CD4-positive, alpha-beta T cell treated with Interleukin-6 for 4 hours (primary cell): Measurements from ENCODE around the gene CAPN14.

Experiments
- DNase-seq: peaks from one replicate; pipeline ENCODE4 v3.0.0-alpha.2; 2020; ENCODE audit warnings: mixed read lengths

The CAPN14 gene

DNA sequence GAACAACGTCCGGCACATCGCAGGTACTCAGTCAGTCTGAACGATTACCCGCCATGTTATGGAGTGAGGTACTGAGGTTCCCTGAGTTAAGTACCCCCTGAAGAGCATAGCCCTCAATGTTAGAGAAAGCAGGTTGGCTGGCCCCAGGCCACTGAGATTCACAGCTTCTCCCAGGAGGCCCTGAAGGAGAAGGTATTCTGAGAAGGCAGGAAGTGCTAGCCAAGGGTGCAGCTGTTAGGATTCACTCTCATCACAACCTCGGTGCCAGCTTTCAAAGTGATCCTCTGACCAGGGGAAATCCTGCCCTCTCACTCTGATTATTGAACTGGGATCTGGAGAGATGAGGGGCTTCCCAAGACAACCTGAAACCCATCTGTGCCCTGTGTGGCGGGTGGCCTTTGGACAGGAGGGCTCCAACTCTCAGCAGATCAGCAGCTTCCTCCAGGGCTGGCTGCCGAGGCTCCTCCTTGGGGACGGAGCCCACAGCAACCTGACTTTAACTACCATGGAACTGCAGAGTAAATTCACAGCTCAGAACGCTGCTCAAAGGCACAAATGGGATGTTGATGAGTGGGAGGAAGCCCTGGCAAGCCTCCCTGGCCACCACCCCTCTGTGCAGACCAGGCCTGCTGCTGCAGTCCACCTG is 24.4 kb upstream of the CAPN14 start:
- no peak for DNase-seq

GRCh38 chr2:31240381-31241365 is 23.4 kb upstream of the CAPN14 start:
- no peak for DNase-seq

- no peak for DNase-seq
Measured at GRCh38 chr2:31239593-31240177, 22.4 kb upstream of the CAPN14 start.

GRCh38 chr2:31238906-31239592 is 21.7 kb upstream of the CAPN14 start:
- DNase-seq: no peak

DNA sequence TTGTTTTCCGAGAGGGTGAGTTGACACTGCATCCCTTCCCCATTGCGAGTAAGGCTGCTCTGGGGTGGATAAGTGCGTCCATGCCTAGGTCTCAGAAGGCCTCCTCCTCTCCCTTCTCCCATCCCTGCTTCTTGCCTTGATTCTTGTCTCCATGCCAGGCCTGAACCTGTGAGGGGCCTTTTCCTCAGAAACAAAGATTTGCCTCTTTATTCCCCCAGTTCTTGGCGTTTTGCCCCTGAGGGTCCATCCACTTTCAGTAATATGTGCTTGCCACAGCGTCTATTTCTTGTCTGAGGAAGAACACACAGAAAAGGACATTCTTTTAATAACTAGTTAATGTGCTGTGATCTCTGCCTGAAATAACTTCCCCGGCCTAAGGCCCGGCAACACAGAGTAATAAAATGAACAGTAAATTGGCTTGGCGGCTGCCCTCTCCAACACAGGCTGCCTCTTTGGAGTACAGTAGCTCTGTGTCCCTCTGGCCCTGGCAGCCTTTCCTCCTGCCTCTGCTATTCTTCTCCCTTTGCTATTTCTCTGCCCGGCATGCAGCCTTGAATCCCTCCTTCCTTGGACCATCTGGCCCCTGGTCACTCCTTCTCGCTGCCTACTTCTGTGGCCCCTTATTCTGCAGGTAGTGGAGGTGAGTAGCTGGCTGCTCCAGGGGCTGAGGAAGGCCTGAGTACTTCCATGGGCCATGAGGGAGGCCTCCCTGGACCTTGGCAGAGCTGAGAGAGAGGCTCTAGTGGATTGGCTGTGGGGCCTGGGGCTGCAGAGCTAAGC is 21.0 kb upstream of the CAPN14 start:
- DNase-seq: no peak

- no peak for DNase-seq
Measured at GRCh38 chr2:31237348-31238017, 20.2 kb upstream of the CAPN14 start.

DNA sequence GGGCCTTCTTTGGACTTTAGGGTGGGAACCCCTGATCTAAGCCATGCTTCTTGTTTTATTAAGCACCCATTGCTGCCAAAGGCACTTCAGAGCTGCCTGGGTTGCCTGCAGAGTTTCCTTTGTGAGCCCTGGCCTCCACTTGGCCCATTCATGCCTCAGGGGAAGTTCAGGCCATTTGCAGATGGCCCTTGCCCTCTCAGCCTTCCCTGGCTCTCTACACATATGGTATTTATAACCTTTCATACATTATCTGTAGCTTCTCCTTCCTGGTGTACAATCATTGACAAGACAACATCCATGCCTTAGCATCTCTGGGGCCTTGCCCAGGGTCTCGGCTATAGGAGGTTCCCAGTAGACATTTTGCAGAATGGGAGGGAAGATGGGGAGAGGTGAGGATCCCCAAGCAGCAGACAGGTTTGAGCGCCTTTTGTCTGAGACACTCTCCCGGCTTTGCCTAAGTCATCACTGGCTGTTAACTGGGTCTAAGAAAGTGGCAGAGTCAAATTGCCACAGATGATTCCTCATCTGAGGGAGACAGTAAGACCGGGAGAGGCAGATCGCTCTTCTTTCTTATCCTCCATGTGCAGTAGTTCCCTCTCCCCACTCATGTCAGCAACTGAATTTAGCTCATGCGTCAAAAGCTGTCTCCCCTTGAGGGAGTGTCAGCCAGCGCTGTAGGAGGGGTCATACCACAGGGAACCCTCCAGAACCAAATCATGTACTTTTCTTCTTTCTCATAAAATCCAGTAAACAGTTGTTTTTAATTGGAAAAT is 19.3 kb upstream of the CAPN14 start:
- no peak for DNase-seq

DNA sequence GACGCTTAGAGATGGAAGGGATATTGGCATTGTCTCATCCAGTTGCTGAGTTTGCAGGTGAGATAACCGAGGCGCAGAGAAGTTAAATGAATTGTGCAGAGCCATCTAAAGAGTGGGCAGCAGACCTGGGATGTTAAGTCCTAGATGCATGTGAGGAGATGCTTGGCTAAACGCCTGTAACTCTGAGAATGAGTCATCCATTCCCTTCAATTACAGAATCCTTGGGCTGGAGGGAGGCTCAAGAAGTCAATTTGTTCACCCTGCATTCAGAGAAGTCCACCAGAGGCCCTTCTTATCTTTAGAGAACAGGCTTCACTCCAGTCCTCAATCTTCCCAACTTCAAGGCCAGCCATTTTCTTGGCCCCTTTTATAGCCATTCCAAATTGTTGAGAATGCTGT is 18.2 kb upstream of the CAPN14 start:
- no peak for DNase-seq

GRCh38 chr2:31234683-31235503 is 17.6 kb upstream of the CAPN14 start:
- no peak for DNase-seq

DNA sequence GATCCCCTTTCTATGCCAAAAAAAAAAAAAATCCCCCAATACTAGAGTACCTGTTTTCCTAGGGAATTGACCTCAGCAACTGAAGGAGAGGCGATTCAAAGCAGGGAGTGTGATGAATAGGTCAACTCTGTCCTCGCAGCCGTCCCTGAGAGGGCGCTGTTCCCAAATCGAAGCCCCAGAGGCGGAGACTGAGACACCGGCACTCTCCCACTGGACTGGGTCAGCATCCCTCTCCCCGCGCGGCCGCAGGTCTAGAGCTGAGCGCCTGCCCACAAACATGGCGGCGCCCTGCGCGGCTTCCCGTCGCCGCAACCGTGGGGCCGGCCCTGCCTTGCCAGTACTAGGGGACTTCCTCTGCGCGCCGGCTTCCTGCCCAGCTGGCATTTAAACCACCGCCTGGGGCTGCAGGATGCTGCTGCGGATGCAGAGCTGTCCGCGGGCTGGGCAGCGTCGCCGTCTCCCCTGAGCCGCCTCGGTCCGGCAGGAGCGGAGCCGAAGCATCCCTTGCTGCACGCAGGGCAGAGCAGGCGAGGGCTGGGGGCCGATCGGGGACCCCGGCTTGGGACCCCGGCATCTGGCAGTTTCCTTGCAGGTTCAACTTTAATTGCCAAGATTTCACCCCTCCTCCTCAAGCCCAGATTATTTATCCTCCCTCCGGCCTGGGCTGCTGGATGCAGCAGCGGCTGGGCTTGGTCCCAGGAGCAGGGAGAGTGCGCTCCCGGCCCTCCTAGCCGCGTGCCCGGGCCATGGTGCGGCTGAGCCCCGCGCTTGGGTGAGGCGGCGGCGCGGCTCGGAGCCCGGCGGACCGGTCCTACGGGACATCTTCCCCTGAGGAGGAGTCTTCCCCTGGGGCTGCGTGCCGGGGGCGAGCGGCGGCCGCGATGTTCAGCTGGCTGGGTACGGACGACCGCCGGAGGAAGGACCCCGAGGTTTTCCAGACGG is 16.7 kb upstream of the CAPN14 start, which contains the start of gene EHD3:
Gene EHD3 (plus strand): TSS at position 412 of the 942 bp plus-strand sequence. CDS start 470 bp downstream, at position 882.
- DNase-seq: peak; percentile 84

- DNase-seq: no peak
Measured at GRCh38 chr2:31233231-31233630, 15.9 kb upstream of the CAPN14 start.

DNA sequence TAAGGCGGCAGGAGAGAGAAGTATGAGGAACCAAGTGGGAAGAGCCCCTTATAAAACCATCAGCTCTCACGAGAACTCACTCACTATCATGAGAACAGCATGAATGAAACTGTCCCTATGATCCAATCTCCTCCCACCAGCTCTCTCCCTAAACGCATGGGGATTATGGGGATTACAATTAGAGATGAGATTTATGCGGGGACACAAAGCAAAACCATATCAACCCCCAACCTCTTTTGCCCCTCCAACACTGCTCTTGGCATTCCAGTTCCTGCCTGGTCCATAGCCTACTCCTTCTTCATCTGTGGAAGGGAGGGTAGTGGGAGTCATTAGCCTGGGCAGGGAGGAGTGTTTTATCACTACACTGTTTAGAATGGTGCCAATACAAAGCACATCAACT is 15.3 kb upstream of the CAPN14 start:
- DNase-seq: no peak

GRCh38 chr2:31231571-31232302 is 14.4 kb upstream of the CAPN14 start:
- DNase-seq: no peak

GRCh38 chr2:31230751-31231150 is 13.4 kb upstream of the CAPN14 start:
- no peak for DNase-seq

DNA sequence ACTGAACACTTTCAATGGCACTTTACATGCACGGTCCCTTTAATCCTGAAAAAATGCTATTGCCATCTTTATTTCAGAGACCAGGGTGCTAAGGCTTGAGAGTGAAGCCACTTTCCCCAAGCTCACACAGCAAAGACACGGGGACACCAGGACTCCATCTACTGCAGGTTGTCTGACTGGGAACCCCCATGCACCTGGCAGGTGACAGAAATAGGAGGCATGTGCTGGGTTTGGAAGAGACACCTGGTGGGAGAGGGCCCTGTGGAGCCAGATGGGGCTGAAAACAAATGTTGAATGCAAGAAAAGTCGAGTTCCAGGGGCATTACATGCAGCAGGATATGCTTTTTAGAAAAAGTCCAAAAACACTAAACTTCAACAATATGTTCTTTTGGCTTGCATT is 11.4 kb upstream of the CAPN14 start:
- DNase-seq: no peak

- no peak for DNase-seq
Measured at GRCh38 chr2:31227711-31228125, 10.4 kb upstream of the CAPN14 start.

- DNase-seq: no peak
Measured at GRCh38 chr2:31227110-31227509, 9.8 kb upstream of the CAPN14 start.

DNA sequence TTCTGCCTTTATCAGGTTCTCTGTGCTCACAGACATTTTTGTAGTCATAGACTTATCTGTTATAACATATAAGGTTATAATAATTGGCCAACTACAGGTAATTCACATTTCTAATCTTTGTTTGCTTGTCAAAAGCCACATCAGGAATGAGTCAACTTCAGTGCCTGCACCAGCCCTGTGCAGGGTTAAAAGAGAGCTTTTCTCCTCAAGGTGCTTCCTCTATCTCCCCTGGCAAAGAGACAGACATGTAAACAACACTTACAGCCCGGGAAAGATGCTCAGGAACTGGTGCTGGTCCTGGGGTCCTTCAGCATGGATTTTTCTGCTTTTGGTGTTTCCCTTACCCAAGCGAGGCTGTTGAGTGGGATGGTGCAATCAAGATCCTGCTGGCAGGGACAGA is 9.0 kb upstream of the CAPN14 start:
- DNase-seq: no peak
